Measurements from ENCODE around the gene C20orf144. TPM values are rescaled to one million over a fixed set of nuclear protein-coding genes. Genes with fewer than 3 reads are reported as not detected.

The C20orf144 gene
- total and polyA plus RNA-seq, 9 of the 15 experiments (the other 6 are each of a cell fraction or from before 2014, with no cell fraction given) = 0.04 to 0.23 (median 0.11) TPM; not detected in 2

DNA sequence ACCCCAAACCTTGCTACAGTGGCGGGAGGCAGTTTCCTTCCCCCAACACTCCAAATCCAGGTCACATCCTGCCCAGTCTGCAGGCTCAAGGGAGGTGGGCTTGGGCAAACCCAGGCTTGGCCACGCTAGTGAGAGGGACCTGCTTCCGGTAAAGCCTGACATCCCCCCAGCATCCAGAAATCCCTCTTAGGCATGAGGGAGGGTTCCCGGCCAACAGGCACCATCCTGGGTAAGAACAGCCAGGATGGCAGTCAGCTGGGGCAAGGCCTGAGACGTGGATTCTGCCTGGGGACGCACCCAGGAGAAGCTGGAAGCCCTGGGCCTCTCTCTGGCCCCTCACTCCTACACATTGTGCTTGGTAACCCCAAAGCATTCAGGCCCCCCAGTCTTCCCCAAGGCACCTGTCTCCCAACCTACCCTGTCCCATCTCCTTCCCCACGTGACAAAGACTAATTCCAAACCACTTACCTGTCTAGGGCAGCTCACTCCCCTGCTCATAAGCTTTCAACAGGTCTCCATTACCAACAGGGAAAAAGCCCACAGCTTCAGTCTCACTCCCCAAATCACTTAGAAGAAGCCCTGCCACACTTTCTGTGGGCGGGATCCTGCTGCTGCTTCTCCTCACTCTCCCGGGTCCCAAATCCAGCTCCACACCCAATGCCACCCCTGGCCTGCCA lies 2.1 kb downstream of the C20orf144 start:
- Histone ChIP-seq H3K79me2 (ENCODE audit: control insufficient read depth, insufficient read depth, low read length) (peaks cover 18% of the 10 kb centered on the region), H3K36me3 (ENCODE audit: control insufficient read depth, insufficient read depth, low read length) (peaks cover 45% of the 10 kb centered on the region; the same call in 2 of the 3 replicates), H2AFZ (ENCODE audit: low read depth, low read length) (peak overlapping the region; percentile 81), H3K9me3 (replicated peaks; ENCODE audit: control insufficient read depth, insufficient read depth, low read depth, low read length) (no peaks in the 10 kb centered on the region), H3K4me1 (replicated peaks in 1 of 2; ENCODE audit: control insufficient read depth in 2 of 2, insufficient read depth in 2 of 2, low read length in 2 of 2) (peaks cover 21 to 71% of the 10 kb centered on the region in 2 experiments; a peak in 4 of 5 replicates), H3K4me3 (peak overlapping the region; percentile 81), H4K20me1 (replicated peaks; ENCODE audit: control insufficient read depth, insufficient read depth, low read length) (peaks cover 11% of the 10 kb centered on the region; the same call in 1 of the 2 replicates), H3K27ac (ENCODE audit: extremely low read depth, low read depth, low read length) (peak overlapping the region; percentile 82), H3K27me3 (ENCODE audit: control insufficient read depth in 2 of 2, insufficient read depth in 2 of 2, low read length in 2 of 2) (no peaks in the 10 kb centered on the region), H3K4me2 (ENCODE audit: insufficient read depth, low read length) (peak overlapping the region; percentile 85), H3K9me1 (ENCODE audit: control insufficient read depth, insufficient read depth, low read length) (no peaks in the 10 kb centered on the region), H3K9ac (ENCODE audit: insufficient read depth in 1 of 2, low read depth in 2 of 2, low read length in 2 of 2) (peak overlapping the region; percentile 80 to 90)
- TSS peak; percentile 85 for BruUV-seq (replicated peaks)
- FAIRE-seq (peak; percentile 37), ATAC-seq (no peak), DNase-seq (ENCODE audit: extremely low read depth in 1 of 4, low spot score in 3 of 4) (peak in 1 of 4 experiments; percentile 21)
- in situ Hi-C loops (cut with MboI) (no loop called here), intact Hi-C loops (cut with micrococcal nuclease) (no loop called here)
- ChIA-PET CTCF (ENCODE audit: low intra/inter-chr PET ratio) (no interaction called here), POLR2A (interaction anchor here (0.6 to 5.4 kb wide), 10 partner anchors 9 to 262 kb away, joined by 3 to 51 read pairs (median 4); no protein-coding TSS in a partner anchor)
- 46% methylated on average over 9 of the region's 9 CpGs for WGBS (ENCODE audit: insufficient coverage, low coverage, missing lambda C conversion rate)
- no peak for TF ChIP-seq NR2C2 (CRISPR knock-in tag; IDR thresholded peaks at IDR 0.05)
- peak; percentile 10; the same call in 1 of the 2 replicates for TF ChIP-seq NR2C2 (tag; IDR thresholded peaks at IDR 0.05)
- TF ChIP-seq, protein P1, sequence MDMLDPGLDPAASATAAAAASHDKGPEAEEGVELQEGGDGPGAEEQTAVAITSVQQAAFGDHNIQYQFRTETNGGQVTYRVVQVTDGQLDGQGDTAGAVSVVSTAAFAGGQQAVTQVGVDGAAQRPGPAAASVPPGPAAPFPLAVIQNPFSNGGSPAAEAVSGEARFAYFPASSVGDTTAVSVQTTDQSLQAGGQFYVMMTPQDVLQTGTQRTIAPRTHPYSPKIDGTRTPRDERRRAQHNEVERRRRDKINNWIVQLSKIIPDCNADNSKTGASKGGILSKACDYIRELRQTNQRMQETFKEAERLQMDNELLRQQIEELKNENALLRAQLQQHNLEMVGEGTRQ (CRISPR knock-in tag; IDR thresholded peaks at IDR 0.05) = peak; percentile 28
- no peak for TF ChIP-seq ZNF436 (CRISPR knock-in tag; IDR thresholded peaks at IDR 0.05)
- TF ChIP-seq KDM4B (IDR thresholded peaks at IDR 0.05; ENCODE audit: borderline replicate concordance in 2 of 2, low read depth in 1 of 2) = 0 out of 4 replicates have a peak, but pooled peaks of 1 of the 2 experiments have one; percentile 41
- TF ChIP-seq, protein P2, sequence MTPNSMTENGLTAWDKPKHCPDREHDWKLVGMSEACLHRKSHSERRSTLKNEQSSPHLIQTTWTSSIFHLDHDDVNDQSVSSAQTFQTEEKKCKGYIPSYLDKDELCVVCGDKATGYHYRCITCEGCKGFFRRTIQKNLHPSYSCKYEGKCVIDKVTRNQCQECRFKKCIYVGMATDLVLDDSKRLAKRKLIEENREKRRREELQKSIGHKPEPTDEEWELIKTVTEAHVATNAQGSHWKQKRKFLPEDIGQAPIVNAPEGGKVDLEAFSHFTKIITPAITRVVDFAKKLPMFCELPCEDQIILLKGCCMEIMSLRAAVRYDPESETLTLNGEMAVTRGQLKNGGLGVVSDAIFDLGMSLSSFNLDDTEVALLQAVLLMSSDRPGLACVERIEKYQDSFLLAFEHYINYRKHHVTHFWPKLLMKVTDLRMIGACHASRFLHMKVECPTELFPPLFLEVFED (CRISPR knock-in tag; conservative IDR thresholded peaks at IDR 0.05) = 0 out of 2 replicates have a peak, but pooled peaks have one; percentile 58
- TF ChIP-seq CREBBP (IDR thresholded peaks at IDR 0.05; ENCODE audit: low read depth, low read length) = no peak
- peak; percentile 32; the same call in 1 of the 2 replicates for TF ChIP-seq ZFX (CRISPR knock-in tag; IDR thresholded peaks at IDR 0.05)
- TF ChIP-seq, protein P3, sequence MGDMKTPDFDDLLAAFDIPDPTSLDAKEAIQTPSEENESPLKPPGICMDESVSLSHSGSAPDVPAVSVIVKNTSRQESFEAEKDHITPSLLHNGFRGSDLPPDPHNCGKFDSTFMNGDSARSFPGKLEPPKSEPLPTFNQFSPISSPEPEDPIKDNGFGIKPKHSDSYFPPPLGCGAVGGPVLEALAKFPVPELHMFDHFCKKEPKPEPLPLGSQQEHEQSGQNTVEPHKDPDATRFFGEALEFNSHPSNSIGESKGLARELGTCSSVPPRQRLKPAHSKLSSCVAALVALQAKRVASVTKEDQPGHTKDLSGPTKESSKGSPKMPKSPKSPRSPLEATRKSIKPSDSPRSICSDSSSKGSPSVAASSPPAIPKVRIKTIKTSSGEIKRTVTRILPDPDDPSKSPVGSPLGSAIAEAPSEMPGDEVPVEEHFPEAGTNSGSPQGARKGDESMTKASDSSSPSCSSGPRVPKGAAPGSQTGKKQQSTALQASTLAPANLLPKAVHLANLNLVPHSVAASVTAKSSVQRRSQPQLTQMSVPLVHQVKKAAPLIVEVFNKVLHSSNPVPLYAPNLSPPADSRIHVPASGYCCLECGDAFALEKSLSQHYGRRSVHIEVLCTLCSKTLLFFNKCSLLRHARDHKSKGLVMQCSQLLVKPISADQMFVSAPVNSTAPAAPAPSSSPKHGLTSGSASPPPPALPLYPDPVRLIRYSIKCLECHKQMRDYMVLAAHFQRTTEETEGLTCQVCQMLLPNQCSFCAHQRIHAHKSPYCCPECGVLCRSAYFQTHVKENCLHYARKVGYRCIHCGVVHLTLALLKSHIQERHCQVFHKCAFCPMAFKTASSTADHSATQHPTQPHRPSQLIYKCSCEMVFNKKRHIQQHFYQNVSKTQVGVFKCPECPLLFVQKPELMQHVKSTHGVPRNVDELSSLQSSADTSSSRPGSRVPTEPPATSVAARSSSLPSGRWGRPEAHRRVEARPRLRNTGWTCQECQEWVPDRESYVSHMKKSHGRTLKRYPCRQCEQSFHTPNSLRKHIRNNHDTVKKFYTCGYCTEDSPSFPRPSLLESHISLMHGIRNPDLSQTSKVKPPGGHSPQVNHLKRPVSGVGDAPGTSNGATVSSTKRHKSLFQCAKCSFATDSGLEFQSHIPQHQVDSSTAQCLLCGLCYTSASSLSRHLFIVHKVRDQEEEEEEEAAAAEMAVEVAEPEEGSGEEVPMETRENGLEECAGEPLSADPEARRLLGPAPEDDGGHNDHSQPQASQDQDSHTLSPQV (IDR thresholded peaks at IDR 0.05) = 0 out of 2 replicates have a peak, but pooled peaks have one; percentile 4
- TF ChIP-seq TEAD4 (IDR thresholded peaks at IDR 0.05; ENCODE audit: low read length) = no peak
- 0 out of 2 replicates have a peak, but pooled peaks have one; percentile 46 for TF ChIP-seq TEAD4 (CRISPR knock-in tag; IDR thresholded peaks at IDR 0.05; ENCODE audit: borderline replicate concordance)

All from K562 (cell line).